ENCODE data around the gene CCDC3.

The CCDC3 gene

DNA sequence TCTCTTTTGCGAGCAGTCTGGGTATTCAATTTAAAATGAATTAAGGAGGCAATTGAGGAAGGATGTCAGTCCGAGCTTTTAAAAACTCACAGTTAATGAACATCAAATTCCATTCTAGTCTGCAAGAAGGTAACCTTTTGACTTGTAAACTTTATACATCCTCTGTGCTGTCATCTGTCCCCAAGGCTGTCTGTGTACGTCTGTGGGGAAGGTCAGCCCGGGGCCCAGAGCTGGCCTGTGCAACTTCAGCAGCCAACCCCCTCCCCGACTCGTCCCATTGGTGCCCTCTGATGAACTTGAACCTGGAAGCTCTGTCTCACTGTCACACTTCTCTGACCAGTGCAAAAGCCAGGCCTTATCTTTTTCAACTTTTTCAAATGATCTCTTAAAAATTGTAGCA, 80.3 kb downstream of the CCDC3 start:
- DNase-seq = no peak

DNA sequence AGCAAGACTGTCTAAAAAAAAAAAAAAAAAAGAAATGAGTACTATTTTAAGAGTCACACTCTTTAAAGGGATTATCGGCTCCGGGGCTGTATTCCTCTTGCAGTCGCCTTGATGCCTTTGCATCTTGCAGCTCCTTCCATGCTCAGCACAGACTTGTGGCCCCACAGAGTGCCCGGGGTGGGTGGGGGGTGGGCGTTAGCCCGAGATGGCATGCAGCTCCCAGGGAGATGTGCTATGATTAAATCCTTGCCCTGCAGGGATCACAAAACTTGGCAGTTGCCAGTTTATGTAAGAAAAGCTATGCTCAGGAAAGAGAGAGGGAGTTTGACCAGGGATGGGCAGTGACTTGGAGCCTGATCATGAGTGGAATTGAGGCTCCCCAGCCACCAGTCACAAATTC, 81.9 kb downstream of the CCDC3 start:
- no peak for DNase-seq

DNA sequence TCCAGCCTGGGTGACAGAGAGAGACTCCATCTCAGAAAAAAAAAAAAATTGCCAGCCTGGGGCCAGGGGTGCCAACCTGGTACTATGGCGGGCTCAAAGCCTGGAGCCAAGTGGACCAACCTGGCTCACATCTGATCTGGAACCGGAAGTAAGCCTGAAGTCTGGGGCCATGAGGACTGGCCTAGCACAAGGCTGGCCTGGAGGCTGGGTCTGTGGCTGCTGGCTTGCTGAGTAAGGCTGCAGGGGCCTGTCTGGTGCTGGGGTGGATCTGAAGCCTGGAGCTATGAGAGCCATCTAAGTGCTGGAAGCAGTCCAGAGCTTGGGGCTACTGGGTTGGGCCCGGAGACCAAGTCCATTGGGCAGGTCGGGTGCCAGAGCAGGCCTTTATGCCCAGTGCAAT, 84.9 kb downstream of the CCDC3 start:
- DNase-seq = no peak

DNA sequence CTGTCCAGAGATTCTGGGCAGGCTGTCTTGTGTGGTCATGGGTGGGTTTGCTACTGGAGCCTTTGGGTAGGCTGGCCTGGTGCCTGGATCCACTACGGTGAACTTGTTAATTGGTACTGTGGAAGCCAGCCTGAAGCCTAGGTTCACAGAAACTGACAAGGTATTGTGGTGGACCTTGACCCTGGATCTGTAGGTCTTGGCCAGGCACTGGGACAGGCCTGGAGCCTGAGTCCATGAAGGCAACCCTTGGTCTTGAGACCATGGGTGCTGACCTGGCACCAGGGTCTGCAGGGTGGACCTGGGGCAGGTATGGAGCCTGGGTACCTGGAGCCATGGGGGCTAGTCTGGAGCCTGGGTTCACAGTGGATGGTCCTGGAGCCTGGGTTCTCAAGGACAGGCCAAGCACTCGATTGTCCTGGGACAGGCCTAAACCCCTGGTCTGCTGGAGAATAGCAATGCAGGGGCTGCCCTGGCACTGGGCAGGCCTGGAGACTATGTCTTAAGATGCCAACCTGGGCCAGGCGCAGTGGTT, 85.8 kb downstream of the CCDC3 start:
- no peak for DNase-seq

DNA sequence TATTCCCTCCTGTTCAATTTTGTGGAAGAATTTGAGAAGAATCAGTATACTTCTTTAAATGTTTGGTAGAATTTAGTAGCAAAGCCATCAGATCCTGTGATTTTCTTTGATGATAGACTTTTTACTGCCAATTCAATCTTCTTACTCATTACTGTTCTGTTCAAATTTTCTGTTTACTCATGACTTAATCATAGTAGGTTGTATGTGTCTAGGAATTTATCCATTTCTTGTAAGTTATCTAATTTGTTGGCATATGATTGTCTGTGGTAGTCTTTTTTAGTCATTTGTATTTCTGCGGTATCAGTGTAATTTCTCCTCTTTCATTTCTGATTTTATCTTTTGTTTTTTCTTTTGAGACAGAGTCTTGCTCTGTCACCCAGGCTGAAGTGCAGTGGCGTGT, 87.4 kb downstream of the CCDC3 start:
- DNase-seq = no peak

DNA sequence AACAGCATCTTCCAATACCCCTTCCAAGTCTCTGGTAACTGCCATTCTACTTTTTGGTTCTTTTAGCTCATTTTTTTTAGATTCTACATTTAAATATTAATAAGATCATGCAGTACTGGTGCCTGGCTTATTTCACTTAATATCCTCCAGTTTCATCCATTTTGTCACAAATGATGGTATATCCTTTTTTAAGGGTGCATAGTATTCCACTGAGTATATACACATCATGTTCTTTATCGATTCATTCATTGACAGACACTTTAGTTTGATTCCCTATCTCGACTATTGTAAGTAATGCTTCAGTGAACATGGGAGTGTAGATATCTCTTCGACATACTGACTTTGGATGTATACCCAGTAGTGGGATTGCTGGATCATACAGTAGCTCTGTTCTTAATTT, 89.7 kb downstream of the CCDC3 start:
- DNase-seq = no peak

DNA sequence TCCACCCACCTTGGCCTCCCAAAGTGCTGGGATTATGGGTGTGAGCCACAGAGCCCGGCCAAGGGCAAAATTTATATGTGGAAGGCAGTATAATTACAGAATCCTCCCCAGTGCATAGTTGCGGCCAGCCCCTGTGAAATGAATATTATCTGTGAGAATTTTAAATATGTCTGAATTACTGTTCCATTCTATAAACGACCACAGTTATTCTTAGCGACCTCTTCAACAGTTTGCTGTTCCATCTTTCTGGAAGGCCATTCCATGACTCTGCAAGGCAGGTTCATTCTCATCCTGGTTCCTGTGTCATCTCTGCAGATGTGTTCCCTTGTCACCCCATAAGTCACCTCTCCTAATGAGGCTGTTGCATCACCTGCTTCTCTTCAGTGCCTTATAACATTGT, 90.7 kb downstream of the CCDC3 start:
- DNase-seq = no peak

DNA sequence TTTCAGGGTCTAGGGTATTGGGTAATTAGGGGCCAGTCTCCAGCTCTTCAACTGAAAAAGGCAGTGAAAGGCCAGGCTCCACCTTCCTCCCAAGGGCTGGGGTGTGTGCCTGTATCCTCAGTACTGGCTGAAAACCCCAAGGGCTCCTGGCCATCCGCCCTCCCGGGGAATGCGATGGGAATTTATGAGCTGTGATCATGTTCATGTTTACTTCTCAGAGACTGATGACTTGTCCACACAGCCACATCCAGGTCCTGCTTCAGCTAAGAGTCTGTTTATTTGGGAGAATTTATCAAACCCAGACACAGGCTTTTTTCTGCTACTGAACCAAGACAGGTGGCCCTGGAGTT, 91.7 kb downstream of the CCDC3 start:
- DNase-seq = no peak

DNA sequence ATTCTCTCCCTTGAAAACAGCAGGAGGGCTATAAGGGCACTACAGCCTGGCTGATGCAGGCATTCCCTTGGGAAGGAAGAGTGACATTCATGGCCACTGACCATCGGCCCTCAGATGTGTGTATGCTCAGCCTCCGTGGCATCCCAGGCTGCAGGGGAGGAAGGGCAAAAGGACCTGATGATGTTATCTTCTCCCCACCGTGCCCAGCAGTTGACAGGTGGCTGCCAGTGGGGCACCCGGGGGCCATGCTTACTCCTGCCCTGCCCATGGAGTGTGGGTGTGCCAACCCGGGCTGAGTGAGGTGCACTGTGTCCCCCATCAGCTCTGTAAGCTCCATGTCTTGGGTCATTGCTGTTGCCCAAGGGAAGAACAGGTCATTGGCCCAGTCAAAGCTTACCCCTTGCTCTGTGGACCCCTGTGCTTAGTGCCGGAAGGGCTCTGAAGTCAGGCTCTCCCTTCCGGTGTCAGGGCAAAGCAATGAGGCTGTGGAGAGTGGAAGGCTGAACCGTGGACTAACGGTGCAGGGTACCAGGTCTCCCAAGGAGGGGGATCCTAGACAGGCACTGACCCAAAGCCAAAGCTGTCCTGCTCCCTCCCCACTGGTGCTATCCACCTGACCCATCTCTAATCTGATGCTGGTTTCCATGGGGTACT, 92.2 kb downstream of the CCDC3 start:
- no peak for DNase-seq

DNA sequence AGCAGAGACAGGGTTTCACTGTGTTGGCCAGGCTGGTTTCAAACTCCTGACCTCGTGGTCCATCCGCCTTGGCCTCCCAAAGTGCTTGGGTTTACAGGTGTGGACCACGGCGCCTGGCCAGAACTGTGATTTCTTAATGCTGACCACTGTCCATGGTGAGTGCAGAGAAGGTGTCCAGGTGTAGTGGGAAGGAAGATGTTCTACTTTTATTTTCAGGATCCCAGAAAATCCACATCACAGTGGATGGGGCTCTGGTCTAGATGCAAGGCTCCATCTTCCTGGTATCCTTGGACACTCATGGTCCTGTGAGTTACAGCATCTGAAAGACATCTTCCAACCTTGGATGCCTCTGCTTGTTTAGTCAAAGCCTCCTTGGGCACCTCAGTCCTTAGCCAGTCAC, 92.7 kb downstream of the CCDC3 start:
- no peak for DNase-seq

DNA sequence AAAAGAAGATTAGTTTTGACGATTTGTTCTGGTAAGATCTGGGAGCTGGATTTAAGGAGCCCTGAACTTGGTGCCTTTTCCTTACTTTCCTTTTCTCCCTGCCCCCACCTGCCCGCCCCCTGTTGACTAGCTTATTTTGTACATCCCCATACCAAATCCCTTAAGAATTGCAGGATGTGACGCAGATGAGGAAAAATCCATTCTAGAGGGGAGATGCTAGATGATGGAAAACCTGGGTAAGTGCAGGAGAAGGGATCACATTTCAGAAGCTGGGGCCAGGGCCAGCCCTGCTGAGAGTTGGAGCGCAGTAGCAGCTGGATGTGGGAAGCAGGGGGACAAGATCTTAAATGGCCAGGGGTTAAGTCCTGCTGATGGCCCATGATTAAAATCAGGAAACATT, 93.9 kb downstream of the CCDC3 start:
- DNase-seq = peak; percentile 48

DNA sequence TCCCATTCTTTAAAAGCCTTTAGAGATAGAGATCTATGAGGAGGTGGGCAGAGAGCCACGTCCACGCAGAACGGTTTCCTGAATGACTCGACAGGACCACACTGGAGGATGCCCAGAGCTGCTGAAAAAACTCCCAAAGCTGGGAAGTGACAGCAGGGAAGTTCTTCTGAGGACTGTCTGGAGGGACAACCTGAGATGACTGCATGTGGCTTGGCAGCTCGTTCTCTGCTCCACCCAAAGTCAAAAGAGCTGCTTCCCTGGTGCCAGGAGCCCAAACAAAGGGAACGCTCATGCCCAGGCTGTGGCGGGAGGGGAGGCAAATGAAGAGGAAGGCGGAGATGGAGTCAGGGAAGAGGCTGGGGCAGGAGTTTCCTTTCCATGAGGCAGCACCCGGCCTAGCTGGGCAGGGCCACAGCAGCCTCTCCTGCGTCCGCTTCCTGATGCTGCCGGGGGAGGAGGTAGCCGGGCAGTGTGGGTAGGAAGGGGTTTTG, 95.4 kb downstream of the CCDC3 start:
- no peak for DNase-seq

DNA sequence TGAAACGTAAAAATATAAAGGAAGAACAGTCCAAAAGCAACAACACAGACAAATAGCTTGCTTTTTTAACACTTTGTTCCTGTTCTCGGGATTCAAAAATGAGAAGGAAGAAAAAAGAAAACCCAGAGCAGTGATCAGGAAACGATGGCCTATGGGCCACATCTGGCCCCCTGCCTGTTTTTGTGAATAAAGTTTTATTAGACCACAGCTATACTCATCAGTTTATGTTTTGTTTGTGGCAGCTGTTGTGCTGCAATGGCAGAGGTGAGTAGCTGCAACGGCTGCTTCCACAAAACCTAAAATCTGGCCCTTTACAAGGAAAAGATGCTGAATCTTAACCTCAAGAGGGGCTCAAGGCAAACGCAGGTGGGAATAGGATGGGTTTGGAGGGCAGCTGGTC, 96.4 kb downstream of the CCDC3 start:
- no peak for DNase-seq

DNA sequence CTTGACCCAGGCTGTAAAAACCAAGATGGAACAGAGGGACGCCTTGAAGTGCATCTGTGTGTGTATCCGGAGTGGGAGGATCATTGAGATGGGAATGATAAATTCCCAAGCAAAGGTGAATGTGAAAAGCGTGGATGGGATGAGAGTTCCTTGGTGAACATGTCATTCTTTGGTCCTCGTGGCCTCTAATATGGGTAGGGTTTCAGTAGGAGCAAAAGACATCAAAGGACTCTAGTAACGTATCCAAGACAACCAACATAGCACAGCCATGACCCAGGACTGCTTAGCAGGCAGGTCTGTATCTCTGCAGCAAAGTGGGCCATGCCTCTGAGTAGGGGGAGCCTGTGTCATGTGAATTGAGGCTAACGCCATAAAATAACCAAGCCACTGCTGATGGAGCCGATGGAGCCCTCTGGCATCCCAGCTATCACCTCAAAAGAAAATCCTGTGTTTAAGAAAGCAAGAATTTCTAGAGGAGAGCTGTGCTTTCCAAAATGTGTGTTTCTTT, 98.6 kb downstream of the CCDC3 start:
- no peak for DNase-seq

DNA sequence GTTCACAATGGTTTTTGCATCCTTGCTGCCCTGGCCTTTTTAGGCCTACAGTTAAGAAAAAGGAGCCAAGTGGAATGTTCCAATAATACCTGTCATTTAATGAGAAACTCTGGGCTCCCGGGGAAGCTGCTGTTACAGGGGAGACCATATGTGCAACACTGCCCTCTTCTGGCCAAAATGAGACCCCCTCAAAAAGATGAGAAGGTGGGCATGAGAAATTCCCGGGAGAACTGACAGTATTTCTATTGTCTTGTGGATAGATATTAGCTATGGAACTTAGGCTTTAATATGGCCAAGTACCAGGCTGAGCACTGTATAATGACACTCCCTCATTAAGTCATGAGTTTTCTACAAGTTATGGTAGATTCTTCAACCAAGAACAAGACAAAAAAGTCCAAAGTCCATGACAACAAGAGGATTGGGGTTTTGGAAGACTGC, 99.4 kb downstream of the CCDC3 start:
- peak; percentile 58 for DNase-seq

DNA sequence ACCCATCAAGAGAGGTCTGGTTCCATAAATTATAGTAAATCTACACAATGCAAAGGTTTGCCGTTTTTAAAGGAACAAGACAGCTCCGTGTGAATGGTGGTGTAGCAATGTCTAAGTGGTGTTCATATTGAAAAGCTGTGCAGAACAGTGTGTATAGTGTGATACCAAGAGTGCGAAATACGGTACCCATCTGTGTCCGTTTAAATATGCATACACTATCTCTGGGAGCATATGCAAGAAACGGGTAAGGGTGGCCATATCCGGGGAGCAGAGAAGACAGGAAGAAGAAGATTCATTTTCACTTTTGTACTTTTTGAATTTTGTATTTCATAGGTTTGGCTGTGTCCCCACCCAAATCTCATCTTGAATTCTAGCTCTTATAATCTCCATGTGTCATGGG, 102.0 kb downstream of the CCDC3 start:
- no peak for DNase-seq

DNA sequence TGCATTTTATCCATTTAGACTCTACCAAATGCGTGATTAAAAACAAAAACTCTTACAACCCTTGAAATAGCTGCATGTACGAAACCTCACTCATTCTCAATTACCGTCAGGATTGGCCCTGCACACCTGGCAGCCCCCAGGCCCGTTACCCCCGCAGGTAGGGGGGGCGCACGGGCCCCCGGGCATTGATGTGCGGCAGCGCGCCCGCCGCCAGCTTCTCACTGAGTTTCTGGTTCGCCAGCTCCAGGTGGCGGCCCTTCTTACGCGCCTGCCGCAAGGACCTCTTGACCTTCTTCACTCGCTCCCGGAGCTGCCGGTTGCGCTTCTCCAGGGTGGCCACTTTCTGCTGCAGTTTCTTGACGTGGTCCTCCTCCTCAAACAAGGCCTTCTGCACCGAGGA, 103.2 kb downstream of the CCDC3 start:
- DNase-seq = no peak

DNA sequence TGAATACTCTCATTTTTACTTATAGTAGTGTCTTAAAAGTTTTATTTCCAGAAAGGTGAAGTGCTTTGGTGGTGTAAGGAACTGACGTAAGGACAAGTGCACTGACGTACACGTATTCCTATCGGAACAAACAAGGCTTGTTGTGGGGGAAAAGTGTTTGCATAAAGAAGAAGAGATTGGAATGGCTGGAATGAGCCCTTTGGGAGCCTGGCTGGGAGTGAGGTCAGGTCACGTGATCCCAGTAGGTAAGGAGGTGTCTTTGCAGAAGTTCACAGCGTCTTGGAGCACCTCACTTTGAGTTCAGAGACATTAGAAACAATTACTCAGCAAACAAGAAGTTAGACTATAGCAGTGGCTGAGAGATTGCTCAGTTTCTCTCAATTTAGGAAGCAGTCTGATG, 104.2 kb downstream of the CCDC3 start:
- no peak for DNase-seq

DNA sequence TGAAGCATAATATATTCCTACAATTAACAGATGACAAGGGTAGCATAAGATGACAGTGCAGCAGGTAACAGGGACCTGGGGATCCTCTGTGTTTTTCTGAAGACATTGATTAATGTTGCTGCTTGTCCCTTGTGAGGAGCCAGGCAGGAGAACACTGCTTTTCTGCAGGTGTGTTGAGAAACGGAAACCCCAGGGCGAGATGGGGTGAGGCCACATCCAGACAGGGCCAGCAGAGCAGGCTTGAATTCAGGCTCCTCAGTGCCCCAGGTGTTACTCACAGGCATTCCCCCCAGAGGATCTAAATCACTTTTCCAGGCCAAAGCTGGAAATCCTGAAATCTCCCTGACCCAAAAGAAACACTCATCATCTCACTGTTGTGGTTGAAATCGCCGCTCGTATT, 105.3 kb downstream of the CCDC3 start:
- DNase-seq = no peak

DNA sequence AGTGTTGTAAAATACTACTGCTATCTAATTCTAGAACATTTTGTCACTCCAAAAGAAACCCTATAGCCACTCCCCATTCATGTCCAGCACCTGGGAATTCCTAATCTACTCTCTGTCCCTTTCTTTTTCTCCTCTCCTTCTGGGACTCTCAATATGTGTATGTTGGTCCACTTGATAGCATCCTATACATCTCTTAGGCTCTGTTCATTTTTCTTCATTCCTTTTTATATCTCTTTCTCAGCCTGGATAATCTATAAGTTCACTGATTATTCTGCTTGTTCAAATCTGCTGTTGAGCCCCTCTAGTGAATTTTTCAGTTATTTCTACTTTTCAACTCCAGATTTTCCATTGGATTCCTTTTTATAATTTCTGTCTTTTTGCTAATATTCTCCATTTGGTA, 108.6 kb downstream of the CCDC3 start:
- no peak for DNase-seq

DNA sequence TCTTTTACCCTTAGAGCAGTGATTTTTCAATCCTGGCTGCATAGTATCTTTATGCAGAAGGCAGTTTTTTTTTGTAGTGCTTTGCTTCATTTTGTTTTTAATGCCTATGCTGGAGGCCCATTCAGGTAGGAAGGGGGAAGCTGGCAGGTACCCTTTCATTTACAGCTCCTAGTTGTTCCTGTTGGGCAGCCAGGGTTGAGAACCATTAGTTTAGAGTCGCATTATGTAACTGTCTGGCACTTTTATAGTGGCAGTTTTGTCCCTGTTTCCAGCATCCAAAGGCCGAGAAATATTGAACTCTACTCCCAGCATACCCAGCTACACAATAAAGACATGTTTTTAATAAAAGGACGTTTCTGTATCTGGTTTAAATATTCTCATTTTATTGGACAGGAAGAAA, 110.6 kb downstream of the CCDC3 start:
- no peak for DNase-seq

DNA sequence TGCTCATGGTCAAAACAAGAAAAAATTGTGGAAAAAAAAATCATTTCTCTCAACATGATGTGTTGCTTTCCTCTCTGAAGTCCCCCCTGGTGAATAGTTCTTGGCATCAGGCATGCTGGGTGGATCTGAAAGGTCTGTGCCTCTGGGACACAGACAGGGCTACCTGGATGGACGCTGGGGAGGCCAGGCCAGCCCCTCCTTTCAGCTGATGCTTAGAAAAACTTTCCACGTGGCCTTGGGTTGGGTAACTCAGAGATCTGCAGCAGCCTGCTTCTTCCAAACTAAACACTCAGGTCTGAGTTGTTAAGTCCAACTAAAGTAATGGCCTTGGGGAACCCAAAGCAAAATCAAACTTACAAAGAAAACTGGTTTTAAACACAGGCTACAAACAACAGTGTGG, 113.0 kb downstream of the CCDC3 start:
- no peak for DNase-seq

DNA sequence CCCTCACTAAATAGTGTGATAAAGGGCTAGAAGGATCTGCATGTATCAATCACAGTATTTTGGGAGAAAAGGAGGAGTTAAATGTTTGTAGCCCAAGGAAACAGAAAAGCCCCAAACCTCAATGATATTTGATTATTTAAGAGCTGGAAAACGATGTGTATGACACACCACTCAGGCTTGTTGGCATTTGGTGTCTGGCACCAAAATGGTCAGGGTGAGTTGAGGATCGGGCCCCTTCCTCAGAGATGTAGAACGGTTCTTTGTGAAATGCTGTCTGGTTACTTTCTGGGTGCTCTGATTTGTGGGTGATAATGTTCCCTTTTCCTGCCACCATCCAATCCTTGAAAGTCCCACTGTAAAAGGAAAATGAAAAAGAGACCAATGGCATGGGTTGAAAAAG, 113.7 kb downstream of the CCDC3 start:
- DNase-seq = no peak

DNA sequence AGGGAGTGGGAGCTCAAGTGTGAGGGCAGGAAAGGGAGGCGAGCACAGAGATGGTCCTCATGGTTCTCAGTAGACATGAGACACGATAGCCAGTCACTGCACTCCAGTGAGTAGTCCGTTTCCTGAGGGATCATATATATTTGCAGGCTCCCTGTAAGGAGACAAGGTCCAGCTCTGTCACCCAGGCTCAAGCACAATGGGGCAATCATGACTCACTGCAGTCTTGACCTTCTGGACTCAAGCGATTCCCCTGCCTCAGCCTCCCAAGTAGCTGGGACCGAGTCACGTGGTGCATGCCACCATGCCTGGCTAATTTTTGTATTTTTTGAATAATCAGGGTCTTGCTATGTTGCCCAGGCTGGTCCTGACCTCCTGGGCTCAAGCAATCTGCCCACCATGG, 116.7 kb downstream of the CCDC3 start:
- no peak for DNase-seq

DNA sequence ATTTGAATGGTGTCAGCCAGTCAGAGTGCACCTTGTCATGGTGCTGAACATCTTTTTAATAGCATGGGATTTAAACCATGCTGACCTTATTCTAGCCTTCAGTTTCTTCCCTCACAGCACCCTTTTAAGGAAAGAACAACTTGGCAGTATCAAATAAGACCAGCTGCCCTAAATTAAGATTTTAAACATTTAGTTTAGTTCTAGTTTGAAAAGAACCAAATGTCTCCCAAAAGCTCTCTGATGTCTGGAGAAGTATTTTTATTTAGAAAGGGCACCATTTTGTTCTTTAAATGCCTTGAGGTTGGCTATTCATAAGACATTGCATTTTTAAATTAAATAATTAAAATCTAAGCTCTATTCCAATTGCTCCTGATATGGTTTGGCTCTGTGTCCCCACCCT, 121.1 kb downstream of the CCDC3 start:
- no peak for DNase-seq
